NCI-H510A treated with DMSO at 0.1 percent for 48 hours (cell line): ENCODE data around the gene ST6GALNAC2.
A peak's percentile ranks its signal among the peaks of the same experiment; 100 is the strongest.
"Not testable (repeated sequence)": the region's sequence is repeated elsewhere in the genome, so short reads cannot be mapped to it uniquely, and the experiment has no call there.

Source experiments
- DNase-seq: peaks from one replicate; lab custom pipeline; 2025; lab: John Stamatoyannopoulos, UW

ST6GALNAC2 gene

GRCh38 chr17:76585649-76586593 lies at the start of gene ST6GALNAC2:
TSS of gene ST6GALNAC2 (minus strand) at chr17:76585860. CDS start at chr17:76585808, 52 bp downstream.
- DNase-seq, result peak; percentile 70

- no peak for DNase-seq
Observed at GRCh38 chr17:76635039-76635438, 49.4 kb upstream of the ST6GALNAC2 start.

GRCh38 chr17:76633628-76634328 lies 48.1 kb upstream of the ST6GALNAC2 start:
- no peak for DNase-seq

GRCh38 chr17:76631821-76632565 lies 46.3 kb upstream of the ST6GALNAC2 start:
- DNase-seq, result no peak

- no peak for DNase-seq
Observed at GRCh38 chr17:76630151-76630550, 44.5 kb upstream of the ST6GALNAC2 start.

GRCh38 chr17:76627510-76627909 lies 41.9 kb upstream of the ST6GALNAC2 start:
- DNase-seq, result no peak

- no peak for DNase-seq
Observed at GRCh38 chr17:76626442-76626841, 40.8 kb upstream of the ST6GALNAC2 start.

- no peak for DNase-seq
Observed at GRCh38 chr17:76625496-76625895, 39.8 kb upstream of the ST6GALNAC2 start.

- peak; percentile 76 for DNase-seq
Observed at GRCh38 chr17:76623271-76624146, 37.8 kb upstream of the ST6GALNAC2 start.

GRCh38 chr17:76617838-76618237 lies 32.2 kb upstream of the ST6GALNAC2 start:
- no peak for DNase-seq

- DNase-seq, result no peak
Observed at GRCh38 chr17:76614912-76615617, 29.4 kb upstream of the ST6GALNAC2 start.

GRCh38 chr17:76614064-76614759 lies 28.6 kb upstream of the ST6GALNAC2 start:
- not testable (repeated sequence) for DNase-seq

- no peak for DNase-seq
Observed at GRCh38 chr17:76612977-76613851, 27.6 kb upstream of the ST6GALNAC2 start.

GRCh38 chr17:76612465-76612864 lies 26.8 kb upstream of the ST6GALNAC2 start:
- DNase-seq, result no peak

GRCh38 chr17:76611758-76612157 lies 26.1 kb upstream of the ST6GALNAC2 start:
- DNase-seq, result no peak

- DNase-seq, result not testable (repeated sequence)
Observed at GRCh38 chr17:76611080-76611749, 25.6 kb upstream of the ST6GALNAC2 start.

GRCh38 chr17:76606685-76607084 lies 21.0 kb upstream of the ST6GALNAC2 start:
- not testable (repeated sequence) for DNase-seq

- no peak for DNase-seq
Observed at GRCh38 chr17:76601065-76601464, 15.4 kb upstream of the ST6GALNAC2 start.
